SKM-1 (cell line): ENCODE measurements around the gene CACFD1.

ENCODE experiments used
- DNase-seq: peaks from one replicate; lab custom pipeline; 2025; ENCODE audit not compliant: unreplicated experiment; lab: John Stamatoyannopoulos, UW

The CACFD1 gene

GRCh38 chr9:133463864-133464615 is 4.3 kb downstream of the CACFD1 start:
- no peak for DNase-seq

- DNase-seq: no peak
Observed at GRCh38 chr9:133464638-133465037, 4.9 kb downstream of the CACFD1 start.

GRCh38 chr9:133465984-133466383 is 6.2 kb downstream of the CACFD1 start:
- no peak for DNase-seq

- DNase-seq: no peak
Observed at GRCh38 chr9:133467101-133467500, 7.3 kb downstream of the CACFD1 start.

GRCh38 chr9:133468374-133468773 is 8.6 kb downstream of the CACFD1 start:
- DNase-seq: no peak

GRCh38 chr9:133468777-133469421 is 9.1 kb downstream of the CACFD1 start:
- DNase-seq: no peak

GRCh38 chr9:133470427-133470924 is 10.7 kb downstream of the CACFD1 start:
- DNase-seq: no peak

GRCh38 chr9:133470988-133471387 is 11.2 kb downstream of the CACFD1 start:
- no peak for DNase-seq

GRCh38 chr9:133471551-133472276 is 11.9 kb downstream of the CACFD1 start:
- DNase-seq: no peak

- DNase-seq: no peak
Observed at GRCh38 chr9:133472277-133472645, 12.5 kb downstream of the CACFD1 start.

GRCh38 chr9:133472753-133473378 is 13.1 kb downstream of the CACFD1 start:
- DNase-seq: no peak

GRCh38 chr9:133473743-133474142 is 14.0 kb downstream of the CACFD1 start:
- DNase-seq: no peak

- no peak for DNase-seq
Observed at GRCh38 chr9:133474215-133474614, 14.4 kb downstream of the CACFD1 start.

GRCh38 chr9:133474853-133475252 is 15.1 kb downstream of the CACFD1 start:
- no peak for DNase-seq

GRCh38 chr9:133475292-133476012 is 15.7 kb downstream of the CACFD1 start:
- no peak for DNase-seq

- peak; percentile 48 for DNase-seq
Observed at GRCh38 chr9:133476036-133476931, 16.5 kb downstream of the CACFD1 start.

- DNase-seq: no peak
Observed at GRCh38 chr9:133476941-133477340, 17.2 kb downstream of the CACFD1 start.

GRCh38 chr9:133477461-133477860 is 17.7 kb downstream of the CACFD1 start:
- DNase-seq: no peak

GRCh38 chr9:133477992-133478850 is 18.4 kb downstream of the CACFD1 start:
- DNase-seq: peak; percentile 18
